VCaP (cell line): ENCODE measurements around the gene VSTM2B.

Experiments used
- H3K27ac ChIP-seq: fragments of 450-650 bp; 2 replicates; pipeline ENCODE4 v1.5.1; 2017
- CTCF ChIP-seq: fragments of 450-650 bp; conservative IDR thresholded peaks from 2 replicates; pipeline ENCODE4 v1.5.1; 2017; ENCODE audit warnings: mild to moderate bottlenecking, moderate library complexity

The VSTM2B gene

DNA sequence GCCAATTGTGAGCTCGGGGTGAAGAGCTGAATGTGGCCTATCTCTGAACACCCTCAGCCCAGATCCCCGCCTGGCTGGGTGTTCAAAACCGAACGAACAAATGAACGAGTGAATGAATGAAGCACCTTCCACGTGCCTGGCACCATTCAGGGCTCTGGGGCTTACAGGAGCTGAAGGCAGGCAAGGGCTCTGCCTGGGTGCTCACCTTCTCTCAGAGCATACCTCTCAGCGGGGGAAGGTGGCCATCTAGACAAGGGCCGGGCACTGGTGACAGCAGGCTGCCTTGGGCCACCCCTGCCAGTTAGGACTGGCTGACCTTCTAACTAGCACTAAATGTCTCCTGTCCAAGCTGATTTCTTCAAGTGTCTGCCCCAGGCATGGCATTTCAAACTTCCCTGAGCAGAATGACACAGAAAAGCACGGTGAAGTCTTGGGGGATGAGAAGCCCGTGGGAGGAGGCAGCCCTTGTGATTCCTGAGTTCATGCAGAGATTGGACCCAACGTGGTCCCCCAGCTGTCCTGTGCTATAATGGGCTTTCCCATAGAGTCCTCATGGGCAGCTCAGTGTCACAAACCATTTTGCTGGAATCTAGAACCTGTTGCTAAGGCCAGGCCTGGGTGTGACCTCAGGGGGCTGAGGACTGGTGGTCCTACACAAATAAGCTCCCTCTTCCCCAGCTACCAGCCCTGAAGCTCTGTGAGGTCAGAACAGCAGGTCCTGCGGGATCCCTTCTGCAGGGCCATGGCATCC is 27.9 kb upstream of the VSTM2B start:
- no peak for TF ChIP-seq CTCF
- no peak overlapping the region for H3K27ac ChIP-seq

- TF ChIP-seq CTCF = no peak
- H3K27ac ChIP-seq = no peak overlapping the region
Observed at GRCh38 chr19:29499261-29499920, 26.4 kb upstream of the VSTM2B start.

GRCh38 chr19:29499921-29500590 is 25.7 kb upstream of the VSTM2B start:
- no peak overlapping the region for H3K27ac ChIP-seq
- no peak for TF ChIP-seq CTCF

- no peak overlapping the region for H3K27ac ChIP-seq
- no peak for TF ChIP-seq CTCF
Observed at GRCh38 chr19:29501816-29502580, 23.8 kb upstream of the VSTM2B start.

DNA sequence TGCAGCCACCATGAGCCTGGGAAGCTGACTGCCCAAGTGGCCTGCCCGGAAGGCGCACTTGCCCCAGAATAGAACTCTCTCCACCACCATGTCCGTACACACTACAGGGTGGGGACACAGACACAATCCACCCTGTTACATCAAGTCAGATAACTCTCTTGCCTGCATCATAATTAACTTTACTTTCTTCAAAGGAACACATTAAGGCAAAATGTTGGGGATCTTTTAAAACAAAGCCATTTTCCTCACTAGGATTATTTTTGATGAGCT is 23.3 kb upstream of the VSTM2B start:
- TF ChIP-seq CTCF = no peak
- no peak overlapping the region for H3K27ac ChIP-seq

DNA sequence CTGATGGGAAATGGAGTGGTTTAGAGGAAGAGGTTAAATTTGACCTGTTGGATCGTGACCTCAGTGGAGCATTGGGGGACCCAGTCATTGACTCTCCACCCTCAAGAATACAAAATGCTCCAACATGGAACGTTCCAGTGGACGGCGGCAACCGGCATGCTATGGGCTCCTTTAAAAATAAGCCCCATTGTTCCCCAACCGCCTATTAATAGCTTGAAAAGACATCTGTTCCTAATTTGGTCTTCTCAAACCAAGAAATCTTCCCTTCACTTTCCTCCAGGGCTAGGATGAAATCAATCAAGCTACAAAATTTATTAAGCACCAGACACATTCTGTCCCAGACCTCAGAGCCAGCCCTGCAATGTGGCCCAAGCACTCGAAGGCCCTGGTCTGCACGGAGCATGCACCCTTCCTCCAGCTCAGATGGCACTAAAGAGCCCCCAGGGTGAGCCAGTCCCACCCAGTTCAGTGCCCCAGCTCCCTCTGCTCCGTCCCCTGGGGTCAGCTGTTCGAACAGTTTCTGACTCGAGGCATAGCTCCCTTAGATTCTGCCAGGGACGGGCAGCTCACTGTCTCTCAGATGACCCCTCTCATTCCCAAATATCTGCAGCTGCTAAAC is 22.5 kb upstream of the VSTM2B start:
- no peak for TF ChIP-seq CTCF

DNA sequence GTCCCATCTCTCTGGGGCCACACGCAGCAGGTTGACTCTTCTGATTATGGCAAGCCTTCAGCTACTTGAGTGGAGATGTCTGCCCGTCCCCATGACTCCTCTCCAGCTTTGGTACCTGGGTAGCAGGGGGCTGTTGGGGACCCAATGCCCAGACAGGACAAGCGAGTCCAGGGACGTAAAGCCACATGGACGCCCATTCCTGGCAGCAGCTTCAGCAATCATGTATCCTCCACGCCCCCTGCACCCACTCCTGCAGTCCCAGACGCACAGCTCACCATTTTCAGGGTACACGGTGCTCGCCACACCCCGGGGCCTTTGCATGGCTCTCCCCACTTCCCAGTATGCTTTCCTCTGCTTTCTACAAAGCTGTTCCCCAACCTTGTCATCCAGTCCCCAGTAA is 22.0 kb upstream of the VSTM2B start:
- TF ChIP-seq CTCF = no peak
- no peak overlapping the region for H3K27ac ChIP-seq

More for the DNA sequence above, 22.5 kb upstream of the VSTM2B start:
- no peak overlapping the region for H3K27ac ChIP-seq
